G401.6 (cell line): Measurements from ENCODE around the gene PTGDR2.
"Not testable (repeated sequence)": the region's sequence is repeated elsewhere in the genome, so short reads cannot be mapped to it uniquely, and the experiment has no call there.

Experiments
- FAIRE-seq: peaks from 2 replicates; lab custom pipeline; 2012; peaks lifted over from hg19 to GRCh38; lab: Jason Lieb, UNC

PTGDR2 gene

GRCh38 chr11:60841797-60842667, 13.7 kb downstream of the PTGDR2 start, which contains the start of gene CCDC86:
TSS of gene CCDC86 (plus strand) at chr11:60842113. CDS start at chr11:60842125, 12 bp downstream.
- FAIRE-seq, result peak; percentile 96

- no peak for FAIRE-seq
Measured at GRCh38 chr11:60840470-60841430, 15.0 kb downstream of the PTGDR2 start.

- no peak for FAIRE-seq
Measured at GRCh38 chr11:60838132-60838531, 17.6 kb downstream of the PTGDR2 start.

GRCh38 chr11:60836866-60837515, 18.8 kb downstream of the PTGDR2 start:
- FAIRE-seq, result no peak

- no peak for FAIRE-seq
Measured at GRCh38 chr11:60835534-60835846, 20.3 kb downstream of the PTGDR2 start.

- no peak for FAIRE-seq
Measured at GRCh38 chr11:60834742-60835533, 20.8 kb downstream of the PTGDR2 start.

- FAIRE-seq, result no peak
Measured at GRCh38 chr11:60831501-60832079, 24.2 kb downstream of the PTGDR2 start.

GRCh38 chr11:60831143-60831500, 24.6 kb downstream of the PTGDR2 start:
- no peak for FAIRE-seq

- FAIRE-seq, result no peak
Measured at GRCh38 chr11:60830478-60831142, 25.1 kb downstream of the PTGDR2 start.

- FAIRE-seq, result no peak
Measured at GRCh38 chr11:60825790-60826189, 30.0 kb downstream of the PTGDR2 start.

GRCh38 chr11:60825118-60825517, 30.6 kb downstream of the PTGDR2 start:
- FAIRE-seq, result no peak

GRCh38 chr11:60823745-60824306, 31.9 kb downstream of the PTGDR2 start:
- FAIRE-seq, result not testable (repeated sequence)

GRCh38 chr11:60821827-60822599, 33.7 kb downstream of the PTGDR2 start:
- no peak for FAIRE-seq

- FAIRE-seq, result no peak
Measured at GRCh38 chr11:60818057-60818456, 37.7 kb downstream of the PTGDR2 start.

GRCh38 chr11:60816590-60817157, 39.1 kb downstream of the PTGDR2 start:
- FAIRE-seq, result no peak

GRCh38 chr11:60814112-60814511, 41.6 kb downstream of the PTGDR2 start:
- no peak for FAIRE-seq

GRCh38 chr11:60813324-60813723, 42.4 kb downstream of the PTGDR2 start:
- FAIRE-seq, result no peak

GRCh38 chr11:60810569-60810968, 45.2 kb downstream of the PTGDR2 start:
- no peak for FAIRE-seq

GRCh38 chr11:60810151-60810550, 45.6 kb downstream of the PTGDR2 start:
- no peak for FAIRE-seq
